NB4 (cell line): Measurements from ENCODE around the gene ZNF319.

Source experiments
- DNase-seq: peaks from one replicate; pipeline ENCODE4 v3.0.0; 2010; ENCODE audit warnings: low read depth
- H3K4me3 ChIP-seq: one replicate; pipeline ENCODE4 v1.5.1; 2011; ENCODE audit warnings: mild to moderate bottlenecking, low read depth, low read length, moderate library complexity
- CTCF ChIP-seq: IDR thresholded peaks from one replicate; pipeline ENCODE4 v1.5.1; 2012; ENCODE audit warnings: low read depth, low read length
- MYC ChIP-seq: IDR thresholded peaks from 2 replicates; pipeline ENCODE4 v1.6.1; 2011; ENCODE audit warnings: low read depth, low read length
- POLR2A ChIP-seq: IDR thresholded peaks from 2 replicates; pipeline ENCODE4 v1.6.1; 2011; ENCODE audit warnings: mild to moderate bottlenecking; ENCODE audit not compliant: insufficient read length; ENCODE audit errors: extremely low read depth
- TF ChIP-seq, protein P1 (sequence below): IDR thresholded peaks from 2 replicates; pipeline ENCODE4 v1.6.1; 2011; ENCODE audit warnings: low read depth, low read length

Gene ZNF319

GRCh38 chr16:58041628-58041955, 41.1 kb upstream of the ZNF319 start:
- no peak overlapping the region for H3K4me3 ChIP-seq
- TF ChIP-seq POLR2A: no peak
- TF ChIP-seq CTCF: no peak
- TF ChIP-seq, protein P1, sequence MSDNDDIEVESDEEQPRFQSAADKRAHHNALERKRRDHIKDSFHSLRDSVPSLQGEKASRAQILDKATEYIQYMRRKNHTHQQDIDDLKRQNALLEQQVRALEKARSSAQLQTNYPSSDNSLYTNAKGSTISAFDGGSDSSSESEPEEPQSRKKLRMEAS: no peak
- no peak for TF ChIP-seq MYC
- DNase-seq: no peak

GRCh38 chr16:58040945-58041627, 40.6 kb upstream of the ZNF319 start:
- DNase-seq: peak; percentile 69
- TF ChIP-seq POLR2A (no peak), MYC (no peak), CTCF (no peak)
- H3K4me3 ChIP-seq: no peak overlapping the region

GRCh38 chr16:58040496-58040846, 40.0 kb upstream of the ZNF319 start:
- no peak overlapping the region for H3K4me3 ChIP-seq
- TF ChIP-seq, protein P1: no peak
- TF ChIP-seq MYC (no peak), CTCF (no peak), POLR2A (no peak)
- no peak for DNase-seq

DNA sequence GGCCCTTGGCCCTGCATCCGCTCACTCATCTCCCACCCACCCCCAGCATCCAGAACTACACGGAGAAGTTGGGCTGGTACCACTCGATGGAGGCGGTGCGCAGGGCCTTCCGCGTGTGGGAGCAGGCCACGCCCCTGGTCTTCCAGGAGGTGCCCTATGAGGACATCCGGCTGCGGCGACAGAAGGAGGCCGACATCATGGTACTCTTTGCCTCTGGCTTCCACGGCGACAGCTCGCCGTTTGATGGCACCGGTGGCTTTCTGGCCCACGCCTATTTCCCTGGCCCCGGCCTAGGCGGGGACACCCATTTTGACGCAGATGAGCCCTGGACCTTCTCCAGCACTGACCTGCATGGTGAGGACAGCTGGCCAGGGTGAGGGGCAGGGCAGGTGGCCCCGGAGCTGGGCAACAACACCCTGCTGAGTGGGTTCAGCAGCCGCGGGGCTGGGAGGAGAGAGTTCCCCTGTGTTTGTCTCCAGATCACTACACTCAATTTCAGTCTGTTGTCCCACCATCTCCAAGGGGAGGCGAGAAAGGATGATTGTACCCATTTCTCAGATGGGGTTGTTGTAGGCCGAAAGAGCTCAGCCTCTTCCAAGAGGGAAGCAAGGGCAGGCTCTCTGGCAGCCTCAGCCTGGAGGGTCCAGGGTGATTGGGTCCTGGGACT, 39.5 kb upstream of the ZNF319 start:
- no peak for TF ChIP-seq POLR2A
- TF ChIP-seq, protein P1: no peak
- no peak for TF ChIP-seq CTCF
- no peak for TF ChIP-seq MYC
- no peak overlapping the region for H3K4me3 ChIP-seq
- no peak for DNase-seq

GRCh38 chr16:58038219-58038641, 37.8 kb upstream of the ZNF319 start:
- no peak for DNase-seq
- H3K4me3 ChIP-seq: no peak overlapping the region
- no peak for TF ChIP-seq CTCF
- TF ChIP-seq MYC: no peak
- no peak for TF ChIP-seq POLR2A
- TF ChIP-seq, protein P1: no peak

DNA sequence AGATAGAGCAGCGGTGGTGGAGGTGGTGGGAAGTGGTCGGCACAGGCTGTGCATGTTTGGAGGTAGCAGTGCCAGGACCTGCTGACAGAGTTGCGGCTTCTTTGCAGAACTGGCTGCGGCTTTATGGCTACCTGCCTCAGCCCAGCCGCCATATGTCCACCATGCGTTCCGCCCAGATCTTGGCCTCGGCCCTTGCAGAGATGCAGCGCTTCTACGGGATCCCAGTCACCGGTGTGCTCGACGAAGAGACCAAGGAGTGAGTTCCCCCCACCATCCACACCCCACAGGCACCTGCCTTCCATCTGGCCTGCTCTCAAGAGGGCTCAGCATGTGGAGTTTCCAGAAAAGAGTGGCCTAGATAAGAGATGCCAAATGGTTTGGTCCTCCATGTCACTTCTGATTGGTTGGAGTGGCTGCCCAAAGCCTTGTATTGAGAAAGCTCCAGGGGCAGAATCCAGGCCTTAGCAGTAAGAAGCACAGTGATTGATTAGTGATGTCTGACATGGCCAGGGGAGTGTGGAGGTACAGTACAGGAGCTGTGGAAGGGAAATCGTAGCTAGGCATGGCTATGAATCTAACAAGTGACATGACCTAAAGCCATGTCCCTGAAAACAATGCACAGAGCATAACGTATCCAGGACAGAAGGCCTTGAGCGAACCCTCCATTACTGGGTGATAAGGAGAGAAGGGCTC, 37.0 kb upstream of the ZNF319 start:
- no peak for DNase-seq
- no peak overlapping the region for H3K4me3 ChIP-seq
- TF ChIP-seq CTCF (no peak), POLR2A (no peak), MYC (no peak)
- TF ChIP-seq, protein P1: no peak
